Gastroesophageal sphincter (tissue), 3 donors: Measurements from ENCODE around the gene TMPRSS4.

Experiments used
- CTCF ChIP-seq, 4 experiments: fragments of 200-600 bp in 2 of 4; fragments of 450-650 bp in 2 of 4; sonication (generic) in 1 of 4; IDR thresholded peaks; one replicate each; pipeline ENCODE4 v1.5.1; 2017 to 2019; ENCODE audit warnings: antibody characterized with exemption in 4 of 4, mild to moderate bottlenecking in 2 of 4, moderate library complexity in 2 of 4
- EP300 ChIP-seq: sonication (generic); formaldehyde crosslinking; IDR thresholded peaks from one replicate; pipeline ENCODE4 v1.6.1; 2017; ENCODE audit warnings: antibody characterized with exemption, mild to moderate bottlenecking
- POLR2A ChIP-seq, 2 donors: fragments of 450-650 bp; IDR thresholded peaks; one replicate each; pipeline ENCODE4 v1.6.1; 2017; ENCODE audit warnings: antibody characterized with exemption in 2 of 2, mild to moderate bottlenecking in 2 of 2, moderate library complexity in 1 of 2
- POLR2AphosphoS5 ChIP-seq: sonication (generic); formaldehyde crosslinking; IDR thresholded peaks from one replicate; pipeline ENCODE4 v1.6.1; 2017; ENCODE audit warnings: antibody characterized with exemption

- TF ChIP-seq CTCF (IDR thresholded peaks at IDR 0.05) (no peak), POLR2AphosphoS5 (no peak), POLR2A (IDR thresholded peaks at IDR 0.05) (no peak), EP300 (no peak)
Observed at GRCh38 chr11:118142809-118143208, 65.9 kb downstream of the TMPRSS4 start.
